Aorta (tissue), 5 donors: Measurements from ENCODE around the gene SIGMAR1. TPM values are rescaled to one million over a fixed set of nuclear protein-coding genes. Genes with fewer than 3 reads are reported as not detected.

ENCODE experiments used
- ATAC-seq: fragments of 200-7000 bp; cut with Tn5 transposase; one replicate; pipeline ENCODE4 v1.9.1; 2022; ENCODE audit warnings: moderate library complexity; ENCODE audit not compliant: low FRiP score
- DNase-seq, 2 donors: peaks; one replicate each; pipeline ENCODE4 v3.0.0-alpha.2; 2020
- H3K27ac ChIP-seq, 2 donors: one replicate each; pipeline ENCODE4 v1.5.1; 2013; ENCODE audit warnings: low read length in 2 of 2, mild to moderate bottlenecking in 2 of 2, moderate library complexity in 2 of 2, control low read depth in 1 of 2, inconsistent platforms in 1 of 2, low read depth in 1 of 2
- H3K27me3 ChIP-seq, 2 donors: one replicate each; pipeline ENCODE4 v1.6.1; 2013; ENCODE audit warnings: control low read depth in 1 of 2, low read length in 1 of 2, mild to moderate bottlenecking in 1 of 2, moderate library complexity in 1 of 2; ENCODE audit not compliant: insufficient read depth in 2 of 2, control insufficient read depth in 1 of 2
- H3K36me3 ChIP-seq, 2 donors: one replicate each; pipeline ENCODE4 v1.6.1; 2013; ENCODE audit warnings: control low read depth in 1 of 2, low read length in 1 of 2, mild to moderate bottlenecking in 1 of 2; ENCODE audit not compliant: insufficient read depth in 2 of 2, control insufficient read depth in 1 of 2
- H3K4me1 ChIP-seq, 2 donors: one replicate each; pipeline ENCODE4 v1.6.1; 2013; ENCODE audit warnings: low read length in 2 of 2, control low read depth in 1 of 2, mild to moderate bottlenecking in 1 of 2, moderate library complexity in 1 of 2; ENCODE audit not compliant: insufficient read depth in 2 of 2, control insufficient read depth in 1 of 2
- H3K4me3 ChIP-seq, 2 donors: one replicate each; pipeline ENCODE4 v1.5.1; 2013; ENCODE audit warnings: low read length in 2 of 2, control low read depth in 1 of 2, mild to moderate bottlenecking in 1 of 2
- H3K9me3 ChIP-seq: one replicate; pipeline ENCODE4 v1.6.1; 2013; ENCODE audit warnings: mild to moderate bottlenecking, low read length; ENCODE audit not compliant: control insufficient read depth
- WGBS, 2 donors: extraction: QIAGEN DNeasy Blood & Tissue Kit; methylation state at CpG; one replicate each; pipeline ENCODE4 v1.1.7; 2013; 5-methylcytosine and 5-hydroxymethylcytosine counted together
- intact Hi-C, 2 donors: fragments of 100-400 bp; cut with DNase I; formaldehyde crosslinking; loops; one replicate each; pipeline versions ENCODE4 v1.14.2 to v1.15.0; 2022
- polyA plus RNA-seq, 2 donors: library from polyadenylated mRNA; stranded (reverse); fragments of 200-250 nt; gene quantifications; one replicate each; pipeline ENCODE4 v1.2.3, GENCODE V29; 2013
- total RNA-seq, 2 donors: library from RNA; stranded (reverse); fragmentation: NEBNext Ultra II Directional; extraction: Animal tissue kit (Norgen Biotek cat#: 25700); gene quantifications; one replicate each; pipeline ENCODE4 v1.2.1, GENCODE V29; 2021
- donor health status: healthy with polysubstance abuse.
- donor health status: Bipolar disorder and iron deficiency.
- donor health status: DM: no; HTN: no; CAD: no.
- donor health status: DM: no; HTN: no; CAD: no.
- donor health status: DM: yes; HTN: yes; CAD: no.

Gene SIGMAR1
- total and polyA plus RNA-seq, 4 donors: 26.3 to 48.1 (median 37.3) TPM

GRCh38 chr9:34592895-34593601 is 44.5 kb downstream of the SIGMAR1 start:
- Histone ChIP-seq H3K27ac (no peak overlapping the region), H3K27me3 (no peaks in the 10 kb centered on the region), H3K4me3 (no peak overlapping the region), H3K4me1 (no peaks in the 10 kb centered on the region), H3K36me3 (no peaks in the 10 kb centered on the region), H3K9me3 (no peaks in the 10 kb centered on the region)
- peak; percentile 77 for ATAC-seq
- 2 to 3% methylated on average over 23 to 26 of the region's 26 CpGs for WGBS, 2 donors
- intact Hi-C loops: loop anchor here in 1 of 2 donors (5.0 to 10.0 kb wide), 2 partner anchors 191 to 258 kb away; no protein-coding TSS in a partner anchor
- DNase-seq: peak; percentile 80 to 93

GRCh38 chr9:34591917-34592866 is 45.4 kb downstream of the SIGMAR1 start:
- Histone ChIP-seq H3K9me3 (no peaks in the 10 kb centered on the region), H3K4me1 (no peaks in the 10 kb centered on the region), H3K27me3 (no peaks in the 10 kb centered on the region), H3K4me3 (no peak overlapping the region), H3K36me3 (no peaks in the 10 kb centered on the region), H3K27ac (no peak overlapping the region)
- no peak for ATAC-seq
- WGBS, 2 donors: 38 to 42% methylated on average over 16 of the region's 16 CpGs
- DNase-seq: no peak
- intact Hi-C loops: loop anchor here (2.0 to 10.0 kb wide), 5 partner anchors 33 to 257 kb away; no protein-coding TSS in a partner anchor

GRCh38 chr9:34591248-34591916 is 46.2 kb downstream of the SIGMAR1 start:
- Histone ChIP-seq H3K27ac (no peak overlapping the region), H3K9me3 (no peaks in the 10 kb centered on the region), H3K36me3 (no peaks in the 10 kb centered on the region), H3K4me1 (no peaks in the 10 kb centered on the region), H3K4me3 (peak overlapping the region in 1 of 2 donors; percentile 19), H3K27me3 (no peaks in the 10 kb centered on the region)
- intact Hi-C loops: loop anchor here (2.0 to 10.0 kb wide), 5 partner anchors 33 to 257 kb away; no protein-coding TSS in a partner anchor
- ATAC-seq (peak; percentile 89), DNase-seq (peak; percentile 90 to 97)
- WGBS, 2 donors: 1 to 3% methylated on average over 55 to 60 of the region's 60 CpGs

- no peak overlapping the region for H3K27ac ChIP-seq
- H3K36me3 ChIP-seq: no peaks in the 10 kb centered on the region
- DNase-seq: peak; percentile 59 to 81
- peak; percentile 15 for ATAC-seq
- H3K4me3 ChIP-seq: peak overlapping the region in 1 of 2 donors; percentile 19
- H3K9me3 ChIP-seq: no peaks in the 10 kb centered on the region
- intact Hi-C loops: loop anchor here (2.0 to 10.0 kb wide), 5 partner anchors 32 to 256 kb away; no protein-coding TSS in a partner anchor
- no peaks in the 10 kb centered on the region for H3K27me3 ChIP-seq
- WGBS, 2 donors: 22% methylated on average over 35 to 40 of the region's 40 CpGs
- no peaks in the 10 kb centered on the region for H3K4me1 ChIP-seq
These were observed 47.0 kb downstream of the SIGMAR1 start for GRCh38 chr9:34590381-34591247.

GRCh38 chr9:34589636-34590380 is 47.8 kb downstream of the SIGMAR1 start, which contains the start of gene CNTFR:
CNTFR (minus strand) TSS chr9:34589724; CDS start chr9:34568981, 20,743 bp downstream.
- WGBS, 2 donors: 1% methylated on average over 36 to 104 of the region's 104 CpGs
- H3K4me3 ChIP-seq: peak within 1 kb of the TSS; percentile 38 to 48
- no peaks in the 10 kb centered on the region for H3K4me1 ChIP-seq
- ATAC-seq (peak; percentile 28), DNase-seq (peak in 1 of 2 donors; percentile 86)
- no peaks in the 10 kb centered on the region for H3K27me3 ChIP-seq
- no peaks in the 10 kb centered on the region for H3K9me3 ChIP-seq
- no peak within 1 kb of the TSS for H3K27ac ChIP-seq
- intact Hi-C loops: loop anchor here (2.0 to 10.0 kb wide), 5 partner anchors 31 to 255 kb away; no protein-coding TSS in a partner anchor
- no peaks in the 10 kb centered on the region for H3K36me3 ChIP-seq

- no peaks in the 10 kb centered on the region for H3K4me1 ChIP-seq
- no peaks in the 10 kb centered on the region for H3K36me3 ChIP-seq
- peak overlapping the region; percentile 38 to 48 for H3K4me3 ChIP-seq
- no peak for ATAC-seq
- DNase-seq: peak in 1 of 2 donors; percentile 79
- intact Hi-C loops: no loop called here
- no peaks in the 10 kb centered on the region for H3K27me3 ChIP-seq
- no peaks in the 10 kb centered on the region for H3K9me3 ChIP-seq
- H3K27ac ChIP-seq: no peak overlapping the region
- WGBS, 2 donors: 1% methylated on average over 56 to 86 of the region's 86 CpGs
These were observed 48.6 kb downstream of the SIGMAR1 start for GRCh38 chr9:34588671-34589635.
